Measurements from ENCODE around the gene ZMIZ2.

The ZMIZ2 gene

GRCh38 chr7:44755698-44756627, 7.3 kb downstream of the ZMIZ2 start:
- no peak for DNase-seq

DNA sequence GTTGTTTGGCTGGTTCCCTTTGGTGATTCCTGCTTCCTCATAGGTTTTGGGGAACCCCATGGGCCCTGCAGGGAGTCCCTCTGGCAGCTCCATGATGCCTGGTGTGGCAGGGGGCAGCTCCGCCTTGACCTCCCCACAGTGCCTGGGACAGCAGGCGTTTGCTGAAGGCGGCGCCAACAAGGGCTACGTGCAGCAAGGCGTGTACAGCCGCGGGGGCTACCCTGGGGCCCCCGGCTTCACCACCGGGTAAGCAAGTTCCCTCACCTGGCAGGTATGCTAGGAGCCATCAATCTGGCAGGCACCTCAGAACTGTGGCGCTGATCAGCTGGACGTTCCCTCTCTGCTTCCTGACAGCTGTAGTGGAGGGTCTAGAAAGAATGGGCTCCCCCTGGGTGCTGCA, 8.3 kb downstream of the ZMIZ2 start:
- DNase-seq, result no peak

DNA sequence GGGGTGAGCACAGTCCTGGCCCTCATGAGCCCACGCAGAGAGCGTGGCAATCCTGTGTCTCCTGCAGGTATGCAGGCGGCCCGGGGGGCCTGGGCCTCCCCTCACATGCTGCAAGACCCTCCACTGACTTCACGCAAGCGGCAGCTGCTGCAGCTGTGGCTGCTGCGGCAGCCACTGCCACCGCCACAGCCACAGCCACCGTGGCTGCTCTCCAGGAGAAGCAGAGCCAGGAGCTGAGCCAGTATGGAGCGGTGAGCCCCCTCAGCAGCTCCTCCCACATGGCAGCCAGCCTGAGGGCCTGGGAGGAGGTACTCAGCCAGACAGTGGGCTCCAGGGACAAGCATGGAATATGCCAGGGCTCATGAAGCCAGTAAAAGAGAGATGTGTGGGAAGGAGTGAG, 8.7 kb downstream of the ZMIZ2 start:
- no peak for DNase-seq

- DNase-seq, result no peak
Measured at GRCh38 chr7:44757739-44758138, 9.1 kb downstream of the ZMIZ2 start.

DNA sequence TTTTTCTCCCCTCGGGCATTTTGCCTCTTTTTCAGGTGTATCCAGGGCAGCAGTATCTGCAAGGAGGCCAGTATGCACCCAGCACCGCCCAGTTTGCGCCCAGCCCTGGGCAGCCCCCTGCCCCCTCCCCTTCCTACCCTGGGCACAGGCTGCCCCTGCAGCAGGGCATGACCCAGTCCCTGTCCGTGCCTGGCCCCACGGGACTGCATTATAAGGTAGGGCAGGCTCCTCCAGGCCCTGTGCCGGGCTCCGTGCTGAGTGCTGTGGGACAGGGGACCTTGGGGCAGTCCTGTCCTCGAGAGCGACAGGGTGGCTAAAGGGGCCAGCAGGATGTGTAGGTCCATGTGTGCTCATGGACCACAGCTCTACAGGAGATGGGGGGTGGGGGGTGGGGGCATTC, 10.6 kb downstream of the ZMIZ2 start:
- DNase-seq, result no peak

- DNase-seq, result no peak
Measured at GRCh38 chr7:44760034-44760580, 11.5 kb downstream of the ZMIZ2 start.

- DNase-seq, result no peak
Measured at GRCh38 chr7:44761207-44762161, 12.8 kb downstream of the ZMIZ2 start.

DNA sequence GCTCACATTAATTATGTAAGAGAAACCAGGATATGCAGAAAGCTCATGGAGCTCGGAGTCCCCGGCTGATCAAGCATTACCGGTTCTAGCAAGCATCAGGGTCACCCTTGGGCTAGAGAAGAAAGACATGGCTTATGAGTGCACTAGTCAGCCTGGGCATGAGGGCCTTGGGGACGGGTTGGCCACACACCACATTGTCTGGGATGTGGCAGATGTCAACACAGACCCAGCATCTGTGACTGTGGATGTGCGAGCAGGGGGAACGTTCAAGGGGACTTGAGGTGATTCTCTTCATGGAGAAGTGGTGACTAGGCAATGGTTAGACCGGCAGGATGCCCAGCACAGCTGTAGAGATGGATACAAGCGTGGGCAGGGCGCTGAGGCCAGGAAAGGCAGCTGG, 13.7 kb downstream of the ZMIZ2 start:
- DNase-seq, result no peak

DNA sequence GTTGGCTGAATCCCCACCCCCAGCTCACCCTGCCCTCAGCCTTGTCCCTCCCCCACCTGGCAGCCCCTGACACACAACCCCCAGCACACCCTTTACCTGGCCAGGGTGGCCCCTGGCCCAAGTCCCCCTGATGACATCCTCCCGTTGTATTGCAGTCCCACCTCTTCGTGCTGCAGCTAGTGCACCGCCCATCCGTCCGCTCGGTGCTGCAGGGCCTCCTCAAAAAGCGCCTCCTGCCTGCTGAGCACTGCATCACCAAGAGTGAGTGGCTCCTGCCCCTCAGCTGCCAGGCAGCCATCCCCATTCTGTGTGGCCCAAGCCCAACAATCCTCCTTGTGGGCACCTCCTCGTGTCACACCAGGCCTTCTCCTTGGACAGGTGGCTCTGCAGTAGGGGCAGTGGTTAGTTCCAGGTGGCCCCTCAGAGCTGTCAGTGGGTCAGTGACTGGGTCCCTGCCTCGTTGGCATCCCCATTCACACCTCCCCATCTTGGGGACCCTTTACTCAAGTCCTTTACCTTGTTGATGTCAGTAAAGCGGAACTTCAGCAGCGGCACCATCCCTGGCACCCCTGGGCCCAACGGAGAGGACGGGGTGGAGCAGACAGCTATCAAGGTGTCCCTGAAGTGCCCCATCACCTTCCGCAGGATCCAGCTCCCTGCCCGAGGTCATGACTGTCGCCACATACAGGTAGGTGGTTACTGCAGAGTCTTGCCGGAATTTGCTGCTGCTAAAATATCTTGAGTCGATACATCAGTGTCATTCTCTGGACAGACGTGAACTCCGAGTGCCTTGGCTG, 14.3 kb downstream of the ZMIZ2 start:
- no peak for DNase-seq

GRCh38 chr7:44764081-44764480, 15.4 kb downstream of the ZMIZ2 start:
- no peak for DNase-seq

GRCh38 chr7:44764665-44765578, 16.3 kb downstream of the ZMIZ2 start:
- no peak for DNase-seq

- no peak for DNase-seq
Measured at GRCh38 chr7:44765579-44766415, 17.1 kb downstream of the ZMIZ2 start.

- DNase-seq, result no peak
Measured at GRCh38 chr7:44766416-44766801, 17.8 kb downstream of the ZMIZ2 start.

- DNase-seq, result no peak
Measured at GRCh38 chr7:44767134-44767911, 18.7 kb downstream of the ZMIZ2 start.

- DNase-seq, result no peak
Measured at GRCh38 chr7:44767912-44768627, 19.4 kb downstream of the ZMIZ2 start.

- no peak for DNase-seq
Measured at GRCh38 chr7:44768628-44769371, 20.2 kb downstream of the ZMIZ2 start.

DNA sequence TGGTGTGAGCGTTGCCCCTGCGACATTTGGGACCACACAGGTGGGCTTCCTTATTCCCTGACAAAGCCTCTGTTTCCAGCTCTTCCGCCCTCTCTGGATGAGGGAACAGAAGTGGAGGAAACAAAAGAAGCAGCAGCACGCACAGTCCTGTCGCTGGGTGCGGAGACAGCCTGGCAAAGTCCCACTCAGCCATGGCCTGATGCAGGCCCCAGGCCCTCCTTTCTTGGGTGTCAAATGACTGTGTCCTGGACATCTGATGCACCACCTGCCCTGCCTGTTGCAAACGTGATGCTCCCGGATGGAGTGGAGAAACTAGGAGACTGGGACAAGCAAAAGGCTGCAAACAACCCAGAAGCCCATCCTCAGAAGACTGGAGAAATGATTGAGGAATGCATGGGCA, 20.7 kb downstream of the ZMIZ2 start:
- DNase-seq, result no peak

GRCh38 chr7:44769776-44770294, 21.2 kb downstream of the ZMIZ2 start:
- DNase-seq, result peak in 2 of 4 experiments; percentile 26 to 37
